Mammary epithelial cell (primary cell): ENCODE measurements around the gene CLIP3.

Source experiments
- CTCF ChIP-seq, 2 donors: IDR thresholded peaks in 1 of 2; conservative IDR thresholded peaks in 1 of 2; 2 replicates each; pipeline ENCODE4 v1.5.1; 2011 to 2012; ENCODE audit warnings: inconsistent platforms in 2 of 2, low read length in 2 of 2, mild to moderate bottlenecking in 2 of 2, control low read depth in 1 of 2, low read depth in 1 of 2; ENCODE audit not compliant: insufficient read depth in 1 of 2; ENCODE audit errors: extremely low read depth in 1 of 2
- EZH2 ChIP-seq: IDR thresholded peaks from 2 replicates; pipeline ENCODE4 v1.6.1; 2012; ENCODE audit warnings: low read length, inconsistent platforms, borderline replicate concordance

GRCh38 chr19:36067681-36068080 lies 35.0 kb upstream of the CLIP3 start:
- TF ChIP-seq CTCF (conservative IDR thresholded peaks at IDR 0.05 in 1 of 2, IDR thresholded peaks at IDR 0.05 in 1 of 2; ENCODE audit: extremely low read depth in 1 of 2, insufficient read depth in 1 of 2, low read depth in 1 of 2, low read length in 2 of 2) (no peak), EZH2 (no peak)
